Lung (tissue), 12 donors: Measurements from ENCODE around the gene ANKS1A. TPM values are rescaled to one million over a fixed set of nuclear protein-coding genes. Genes with fewer than 3 reads are reported as not detected.

Experiments
- ATAC-seq: fragments of 200-7000 bp; cut with Tn5 transposase; one replicate; pipeline ENCODE4 v1.9.1; 2020; ENCODE audit warnings: moderate number of reproducible peaks; ENCODE audit not compliant: insufficient read depth, low FRiP score
- DNase-seq, 3 donors: peaks; one replicate each; pipeline ENCODE4 v3.0.0-alpha.2; 2013 to 2017
- H3K27ac ChIP-seq, 2 donors: one replicate each; pipeline ENCODE4 v1.5.1; 2013; ENCODE audit warnings: mild to moderate bottlenecking in 2 of 2, moderate library complexity in 2 of 2, control low read depth in 1 of 2, inconsistent platforms in 1 of 2, low read depth in 1 of 2, low read length in 1 of 2
- H3K27me3 ChIP-seq, 3 donors: one replicate each; pipeline ENCODE4 v1.5.1; 2013; ENCODE audit warnings: low read length in 2 of 3; ENCODE audit not compliant: control insufficient read depth in 3 of 3, insufficient read depth in 3 of 3
- H3K36me3 ChIP-seq, 4 donors: one replicate each; pipeline ENCODE4 v1.5.1; 2013; ENCODE audit warnings: low read length in 4 of 4, mild to moderate bottlenecking in 1 of 4, moderate library complexity in 1 of 4; ENCODE audit not compliant: control insufficient read depth in 4 of 4, insufficient read depth in 4 of 4
- H3K4me1 ChIP-seq, 5 donors: one replicate each; pipeline ENCODE4 v1.5.1; 2013; ENCODE audit warnings: low read length in 5 of 5, mild to moderate bottlenecking in 2 of 5, moderate library complexity in 1 of 5; ENCODE audit not compliant: control insufficient read depth in 5 of 5, insufficient read depth in 5 of 5
- H3K4me3 ChIP-seq: one replicate; pipeline ENCODE4 v1.5.1; 2013; ENCODE audit warnings: mild to moderate bottlenecking, control low read depth, moderate library complexity
- H3K9ac ChIP-seq, 2 donors: one replicate each; pipeline ENCODE4 v1.5.1; 2013; ENCODE audit warnings: low read length in 2 of 2, control low read depth in 1 of 2; ENCODE audit not compliant: insufficient read depth in 1 of 2
- H3K9me3 ChIP-seq, 4 donors: one replicate each; pipeline ENCODE4 v1.5.1; 2013; ENCODE audit warnings: low read length in 3 of 4, mild to moderate bottlenecking in 1 of 4, moderate library complexity in 1 of 4; ENCODE audit not compliant: control insufficient read depth in 4 of 4, insufficient read depth in 3 of 4
- WGBS, 2 donors: extraction: QIAGEN DNeasy Blood & Tissue Kit; methylation state at CpG; one replicate each; pipeline ENCODE4 v1.1.7; 2013; 5-methylcytosine and 5-hydroxymethylcytosine counted together
- polyA plus RNA-seq, 2 donors: library from polyadenylated mRNA; stranded (reverse); fragments of 200-250 nt; gene quantifications; one replicate each; pipeline ENCODE4 v1.2.1, GENCODE V29; 2013
- total RNA-seq, 2 donors: library from RNA; depleted of rRNA in 1 of 2; stranded (reverse); fragments of >200 nt in 1 of 2; gene quantifications; one replicate each; pipeline ENCODE4 v1.2.1, GENCODE V29; 2014 to 2021
- TF ChIP-seq, protein P1 (sequence below): IDR thresholded peaks from 2 replicates; pipeline ENCODE4 v1.5.1; 2012; ENCODE audit warnings: mild to moderate bottlenecking; ENCODE audit errors: control extremely low read depth, extremely low read depth
- donor health status: control.
- donor health status: control.
- donor health status: Bipolar disorder and iron deficiency.
- donor health status: healthy.
- donor health status: DM: yes; HTN: yes; CAD: no.

ANKS1A gene
- total and polyA plus RNA-seq, 4 donors: 10.4 to 40.6 (median 24.3) TPM

DNA sequence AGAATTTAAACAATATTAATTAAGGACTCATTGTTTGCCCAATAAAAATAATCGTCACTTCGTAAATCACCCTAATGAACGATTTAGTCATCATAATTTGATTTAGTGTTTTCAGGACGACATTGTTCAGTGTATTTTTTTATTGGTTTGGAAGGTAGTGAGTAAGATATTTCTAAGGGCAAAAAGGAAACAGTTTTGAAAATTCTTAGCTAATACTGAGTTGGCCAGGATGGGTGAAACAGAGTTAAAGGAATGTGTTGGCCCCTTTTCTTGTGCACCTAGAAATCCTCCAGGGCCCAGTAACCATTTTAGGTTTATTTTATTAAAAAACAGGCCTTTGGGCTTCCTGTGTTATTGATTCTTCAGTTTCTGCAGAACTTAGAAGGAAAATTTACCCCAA is 25.3 kb downstream of the ANKS1A start:
- 94% methylated on average over 4 of the region's 4 CpGs for WGBS, 2 donors
- ATAC-seq (no peak), DNase-seq (no peak)
- Histone ChIP-seq H3K4me1 (peaks cover 0 to 21% (median 0%) of the 10 kb centered on the region in 5 donors), H3K9me3 (no peaks in the 10 kb centered on the region), H3K9ac (no peak overlapping the region), H3K4me3 (no peak overlapping the region), H3K36me3 (no peaks in the 10 kb centered on the region), H3K27me3 (no peaks in the 10 kb centered on the region), H3K27ac (no peak overlapping the region)
- TF ChIP-seq, protein P1, sequence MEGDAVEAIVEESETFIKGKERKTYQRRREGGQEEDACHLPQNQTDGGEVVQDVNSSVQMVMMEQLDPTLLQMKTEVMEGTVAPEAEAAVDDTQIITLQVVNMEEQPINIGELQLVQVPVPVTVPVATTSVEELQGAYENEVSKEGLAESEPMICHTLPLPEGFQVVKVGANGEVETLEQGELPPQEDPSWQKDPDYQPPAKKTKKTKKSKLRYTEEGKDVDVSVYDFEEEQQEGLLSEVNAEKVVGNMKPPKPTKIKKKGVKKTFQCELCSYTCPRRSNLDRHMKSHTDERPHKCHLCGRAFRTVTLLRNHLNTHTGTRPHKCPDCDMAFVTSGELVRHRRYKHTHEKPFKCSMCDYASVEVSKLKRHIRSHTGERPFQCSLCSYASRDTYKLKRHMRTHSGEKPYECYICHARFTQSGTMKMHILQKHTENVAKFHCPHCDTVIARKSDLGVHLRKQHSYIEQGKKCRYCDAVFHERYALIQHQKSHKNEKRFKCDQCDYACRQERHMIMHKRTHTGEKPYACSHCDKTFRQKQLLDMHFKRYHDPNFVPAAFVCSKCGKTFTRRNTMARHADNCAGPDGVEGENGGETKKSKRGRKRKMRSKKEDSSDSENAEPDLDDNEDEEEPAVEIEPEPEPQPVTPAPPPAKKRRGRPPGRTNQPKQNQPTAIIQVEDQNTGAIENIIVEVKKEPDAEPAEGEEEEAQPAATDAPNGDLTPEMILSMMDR: no peak

DNA sequence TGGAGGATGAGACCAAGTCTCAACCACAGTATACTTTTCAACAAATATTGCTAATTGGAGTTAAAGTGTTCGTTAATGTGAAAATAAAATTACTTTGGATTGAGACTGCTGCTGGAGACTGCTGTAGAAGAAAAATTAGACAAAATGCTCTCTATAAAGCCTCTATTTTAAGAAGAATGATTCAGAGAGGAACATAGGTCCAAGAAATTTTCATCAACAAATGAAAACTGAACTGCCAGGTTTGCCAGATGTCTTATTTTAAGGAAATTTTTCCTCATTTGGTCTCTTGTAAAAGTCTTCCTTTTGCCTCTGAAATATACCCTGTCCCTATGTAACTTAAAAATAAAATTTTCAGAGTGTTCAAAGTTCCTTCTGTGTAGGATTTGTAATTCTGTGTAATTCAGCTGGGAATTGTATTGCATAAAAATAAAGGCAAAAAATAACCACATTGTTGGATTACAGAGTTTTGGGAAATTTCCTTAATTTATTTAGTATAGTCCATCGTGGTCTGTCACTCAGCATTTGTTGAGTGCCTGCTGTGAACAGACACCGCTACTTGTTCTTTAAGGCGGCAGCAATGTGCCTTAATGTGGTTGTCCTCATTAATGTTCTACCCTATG is 27.4 kb downstream of the ANKS1A start:
- Histone ChIP-seq H3K9ac (no peak overlapping the region), H3K4me1 (peaks cover 0 to 24% (median 0%) of the 10 kb centered on the region in 5 donors), H3K9me3 (no peaks in the 10 kb centered on the region), H3K27ac (no peak overlapping the region), H3K36me3 (no peaks in the 10 kb centered on the region), H3K4me3 (no peak overlapping the region), H3K27me3 (no peaks in the 10 kb centered on the region)
- no peak for DNase-seq
- WGBS, 2 donors: 88% methylated on average over 4 of the region's 4 CpGs
- TF ChIP-seq, protein P1: no peak
- no peak for ATAC-seq

DNA sequence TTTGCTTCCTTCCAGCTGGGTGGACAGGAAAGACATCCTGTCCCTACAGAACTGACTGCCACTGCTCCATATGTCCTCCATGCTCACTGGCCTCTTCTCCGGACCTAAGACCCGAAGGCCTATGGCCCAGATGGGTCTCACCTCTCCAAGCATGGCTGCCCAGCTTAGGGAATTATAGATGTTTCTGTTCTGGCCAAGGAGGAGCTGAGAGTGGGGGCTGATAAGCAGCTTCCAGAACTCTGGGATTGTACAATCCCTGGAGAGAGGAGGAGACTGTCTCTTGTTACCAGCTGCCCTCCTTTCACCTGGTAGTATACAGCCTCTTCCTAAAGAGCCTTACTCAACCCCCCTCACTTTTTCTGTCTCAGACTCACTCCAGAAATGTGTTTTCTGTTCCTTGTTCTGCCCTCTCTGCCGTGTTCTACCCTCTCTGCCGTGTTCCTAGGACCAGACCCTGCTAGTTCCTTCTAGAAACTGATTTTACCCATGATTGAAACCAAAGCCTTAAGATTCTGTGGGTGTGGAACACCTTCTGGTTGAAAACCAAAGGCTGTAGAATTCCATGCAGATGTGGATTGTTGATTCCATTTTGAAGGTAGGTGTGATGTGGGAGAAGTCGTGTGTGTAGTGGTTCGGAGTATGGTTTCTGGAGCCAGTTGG is 28.7 kb downstream of the ANKS1A start:
- H3K9ac ChIP-seq: no peak overlapping the region
- DNase-seq (no peak), ATAC-seq (no peak)
- H3K4me3 ChIP-seq: no peak overlapping the region
- TF ChIP-seq, protein P1: no peak
- H3K36me3 ChIP-seq: no peaks in the 10 kb centered on the region
- no peaks in the 10 kb centered on the region for H3K27me3 ChIP-seq
- no peaks in the 10 kb centered on the region for H3K9me3 ChIP-seq
- H3K4me1 ChIP-seq: peaks cover 0 to 19% (median 0%) of the 10 kb centered on the region in 5 donors
- 88 to 91% methylated on average over 6 of the region's 6 CpGs for WGBS, 2 donors
- no peak overlapping the region for H3K27ac ChIP-seq
